Endothelial cell of umbilical vein (primary cell): ENCODE data around the gene ZBTB20.

Experiments
- CTCF ChIP-seq, 2 donors: IDR thresholded peaks; 1 replicate in 1 of 2; 2 replicates in 1 of 2; pipeline ENCODE4 v1.5.1; 2011; ENCODE audit warnings: low read length in 2 of 2, mild to moderate bottlenecking in 2 of 2, moderate library complexity in 2 of 2, control low read depth in 1 of 2, inconsistent platforms in 1 of 2, low read depth in 1 of 2; ENCODE audit not compliant: insufficient read depth in 1 of 2; ENCODE audit errors: extremely low read depth in 1 of 2
- EZH2 ChIP-seq: IDR thresholded peaks from 2 replicates; pipeline ENCODE4 v1.6.1; 2012; ENCODE audit warnings: borderline replicate concordance, low read depth, mild to moderate bottlenecking, moderate library complexity, low read length, inconsistent platforms; ENCODE audit not compliant: severe bottlenecking
- FOS ChIP-seq: IDR thresholded peaks from 2 replicates; pipeline ENCODE4 v1.6.1; 2011; ENCODE audit warnings: mild to moderate bottlenecking, low read length, moderate library complexity, borderline replicate concordance; ENCODE audit not compliant: insufficient read depth
- GATA2 ChIP-seq: IDR thresholded peaks from 2 replicates; pipeline ENCODE4 v1.7.0; 2011; ENCODE audit warnings: low read depth, mild to moderate bottlenecking, moderate library complexity, mixed read lengths, low read length; ENCODE audit not compliant: insufficient read length, insufficient read depth
- JUN ChIP-seq: IDR thresholded peaks from 2 replicates; pipeline ENCODE4 v1.6.1; 2011; ENCODE audit warnings: borderline replicate concordance, low read depth; ENCODE audit not compliant: insufficient read length, insufficient read depth
- MYC ChIP-seq: IDR thresholded peaks from one replicate; pipeline ENCODE4 v1.6.1; 2011; ENCODE audit warnings: mild to moderate bottlenecking, low read depth, low read length
- POLR2A ChIP-seq: IDR thresholded peaks from 2 replicates; pipeline ENCODE4 v1.6.1; 2012; ENCODE audit warnings: low read depth, mild to moderate bottlenecking, control low read depth, low read length
- POLR2AphosphoS5 ChIP-seq: IDR thresholded peaks from 2 replicates; pipeline ENCODE4 v1.6.1; 2012; ENCODE audit warnings: low read depth, mild to moderate bottlenecking, control low read depth, low read length, moderate library complexity; ENCODE audit not compliant: insufficient read depth
- TF ChIP-seq, protein P1 (sequence below): IDR thresholded peaks from 2 replicates; pipeline ENCODE4 v1.6.1; 2011; ENCODE audit not compliant: insufficient read depth, insufficient read length

DNA sequence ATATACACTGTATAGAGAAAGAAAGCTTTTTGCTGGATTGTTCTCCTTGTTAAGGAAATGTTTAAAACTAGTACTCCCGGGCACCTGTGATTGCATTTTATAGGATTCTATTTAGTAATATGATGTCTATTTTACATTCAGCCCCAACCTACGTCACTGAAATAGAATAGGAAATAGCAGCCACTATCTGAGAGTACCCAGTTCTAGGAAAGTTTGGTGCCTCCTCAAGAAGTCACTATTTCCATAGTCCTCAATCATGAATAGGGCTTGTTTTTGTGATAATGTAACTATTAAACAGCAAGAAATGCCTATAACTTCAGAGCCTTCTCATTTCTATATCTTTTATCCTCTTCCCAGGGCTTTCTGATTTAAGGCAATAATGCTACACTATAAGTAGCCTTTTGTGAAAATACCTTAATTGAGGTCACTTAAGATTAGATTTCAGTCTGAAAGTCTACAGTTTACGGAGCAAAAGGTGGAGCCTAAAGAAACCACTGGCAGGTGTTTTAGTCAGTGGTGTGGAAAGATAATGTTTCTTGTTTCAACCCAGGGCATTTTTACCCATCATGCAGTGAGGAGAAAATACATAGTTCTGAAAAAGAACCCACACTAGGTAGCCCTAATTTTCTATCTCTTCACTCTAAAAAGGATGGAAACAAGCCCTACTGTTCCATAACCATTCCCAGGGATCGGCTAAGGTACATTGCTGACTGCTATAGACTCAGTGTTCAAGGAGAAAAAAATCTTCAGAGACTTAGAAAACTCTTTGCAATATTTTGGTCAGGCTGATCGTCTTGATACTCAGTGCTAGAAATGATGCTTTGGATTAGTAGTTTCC lies 814.5 kb downstream of the ZBTB20 start:
- TF ChIP-seq CTCF (IDR thresholded peaks at IDR 0.05; ENCODE audit: extremely low read depth in 1 of 2, insufficient read depth in 1 of 2, low read depth in 1 of 2, low read length in 2 of 2) = no peak
- no peak for TF ChIP-seq POLR2A
- TF ChIP-seq MYC = no peak
- no peak for TF ChIP-seq POLR2AphosphoS5
- TF ChIP-seq, protein P1, sequence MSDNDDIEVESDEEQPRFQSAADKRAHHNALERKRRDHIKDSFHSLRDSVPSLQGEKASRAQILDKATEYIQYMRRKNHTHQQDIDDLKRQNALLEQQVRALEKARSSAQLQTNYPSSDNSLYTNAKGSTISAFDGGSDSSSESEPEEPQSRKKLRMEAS = no peak
- TF ChIP-seq FOS = no peak
- no peak for TF ChIP-seq JUN
- TF ChIP-seq EZH2 = no peak
- no peak for TF ChIP-seq GATA2
